BLaER1 treated with 17β-estradiol and CSF1 and Interleukin-3, amounts not matched to agents 10 nM and 100 nM (cell line): ENCODE measurements around the gene KLF17.

Source experiments
- H3K27ac ChIP-seq, 11 experiments: shearing (Covaris generic); formaldehyde crosslinking; 2 replicates each; pipeline ENCODE4 v1.8.1; 2022
- H3K27me3 ChIP-seq, 11 experiments: shearing (Covaris generic); formaldehyde crosslinking; 2 replicates each; pipeline ENCODE4 v1.8.1; 2022
- H3K36me3 ChIP-seq, 11 experiments: shearing (Covaris generic); formaldehyde crosslinking; 2 replicates each; pipeline ENCODE4 v1.8.1; 2022
- H3K4me1 ChIP-seq, 10 experiments: shearing (Covaris generic); formaldehyde crosslinking; 2 replicates each; pipeline ENCODE4 v1.8.1; 2022
- H3K4me2 ChIP-seq, 11 experiments: shearing (Covaris generic); formaldehyde crosslinking; 2 replicates each; pipeline ENCODE4 v1.8.1; 2022
- H3K4me3 ChIP-seq, 10 experiments: shearing (Covaris generic); formaldehyde crosslinking; 2 replicates each; pipeline ENCODE4 v1.8.1; 2022
- H3K9ac ChIP-seq, 11 experiments: shearing (Covaris generic); formaldehyde crosslinking; 2 replicates each; pipeline ENCODE4 v1.8.1; 2022
- H3K9me3 ChIP-seq, 11 experiments: shearing (Covaris generic); formaldehyde crosslinking; replicated peaks in 1 of 11; 2 replicates each; pipeline ENCODE4 v1.8.1; 2022
- H4K20me1 ChIP-seq, 11 experiments: shearing (Covaris generic); formaldehyde crosslinking; 2 replicates each; pipeline ENCODE4 v1.8.1; 2022
- Cebpa-rat ChIP-seq, 11 experiments: shearing (Covaris generic); IDR thresholded peaks; 2 replicates each; pipeline ENCODE4 v1.8.1; 2022

Gene KLF17

DNA sequence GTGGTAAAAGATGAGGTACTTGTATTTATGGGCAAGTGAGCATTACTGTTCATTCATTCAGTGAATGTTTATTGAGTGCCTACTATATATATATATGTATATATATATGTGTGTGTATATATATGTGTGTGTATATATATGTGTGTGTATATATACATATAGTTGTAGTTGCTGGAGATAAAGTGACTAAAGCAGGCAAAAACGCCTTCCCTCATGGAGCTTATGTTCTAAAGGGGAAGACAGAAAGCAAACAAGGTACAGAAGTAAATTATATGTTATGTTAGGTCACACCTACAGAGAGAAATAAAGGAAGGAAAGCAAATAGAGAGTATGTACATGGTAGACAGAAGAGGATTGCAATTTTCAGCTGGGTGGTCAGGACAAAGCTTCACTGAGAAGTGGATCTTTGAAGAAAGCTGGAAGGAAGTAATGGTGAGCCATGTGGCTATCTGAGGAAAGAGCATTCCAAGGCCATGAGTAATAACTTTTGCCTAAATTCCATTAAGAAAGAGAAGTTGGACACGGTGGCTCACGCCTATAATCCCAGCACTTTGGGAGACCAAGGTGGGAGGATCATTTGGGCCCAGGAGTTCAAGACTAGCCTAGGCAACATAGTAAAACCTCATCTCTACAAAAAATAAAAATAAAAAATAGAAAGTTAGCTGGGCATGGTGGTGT lies 33.5 kb upstream of the KLF17 start:
- no peak for TF ChIP-seq Cebpa-rat (IDR thresholded peaks at IDR 0.05)
- Histone ChIP-seq H4K20me1 (no peaks in the 10 kb centered on the region), H3K9me3 (no peaks in the 10 kb centered on the region), H3K9ac (no peak overlapping the region), H3K27me3 (no peaks in the 10 kb centered on the region), H3K4me1 (no peaks in the 10 kb centered on the region; a peak in 1 of 20 replicates), H3K36me3 (no peaks in the 10 kb centered on the region), H3K4me3 (no peak overlapping the region), H3K27ac (no peak overlapping the region), H3K4me2 (no peak overlapping the region)

GRCh38 chr1:44086692-44087474 lies 31.7 kb upstream of the KLF17 start:
- H3K9ac ChIP-seq: no peak overlapping the region
- TF ChIP-seq Cebpa-rat (IDR thresholded peaks at IDR 0.05): no peak
- no peaks in the 10 kb centered on the region; a peak in 1 of 20 replicates for H3K4me1 ChIP-seq
- H3K4me3 ChIP-seq: no peak overlapping the region
- H3K27ac ChIP-seq: no peak overlapping the region
- no peaks in the 10 kb centered on the region for H3K27me3 ChIP-seq
- no peaks in the 10 kb centered on the region for H4K20me1 ChIP-seq
- no peak overlapping the region for H3K4me2 ChIP-seq
- H3K9me3 ChIP-seq: no peaks in the 10 kb centered on the region
- no peaks in the 10 kb centered on the region for H3K36me3 ChIP-seq

DNA sequence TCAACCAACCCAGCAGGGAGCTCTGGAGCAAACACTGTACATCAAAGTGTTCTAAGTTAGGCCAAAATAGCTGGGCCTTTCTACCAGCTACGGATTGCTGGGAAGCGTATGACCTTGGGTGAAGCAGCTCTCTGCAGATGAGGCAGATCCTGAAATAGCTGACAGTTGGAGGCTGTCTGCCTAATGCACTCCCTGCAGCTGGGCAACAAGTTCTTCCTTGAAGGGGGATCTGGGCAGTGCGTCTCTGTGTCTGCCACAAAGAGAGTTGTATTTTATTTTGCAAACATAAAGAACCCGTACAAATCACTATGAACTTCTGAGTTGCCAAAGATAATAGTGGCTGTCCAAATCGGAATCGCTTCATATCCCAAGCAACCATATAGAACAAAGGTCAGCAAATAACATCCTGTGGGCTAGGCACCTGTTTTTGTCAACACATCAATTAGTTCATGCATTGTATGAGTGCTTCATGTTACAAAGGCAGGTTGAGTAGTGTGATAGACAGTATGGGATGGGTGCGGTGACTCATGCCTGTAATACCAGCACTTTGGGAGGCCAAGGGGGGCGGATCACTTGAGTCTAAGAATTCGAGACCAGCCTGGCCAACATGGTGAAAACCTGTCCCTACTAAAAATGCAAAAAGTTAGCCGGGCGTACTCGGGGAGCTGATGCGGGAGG lies 29.1 kb upstream of the KLF17 start:
- Histone ChIP-seq H3K27ac (no peak overlapping the region), H4K20me1 (no peaks in the 10 kb centered on the region), H3K4me3 (no peak overlapping the region)

GRCh38 chr1:44090429-44091252 lies 28.0 kb upstream of the KLF17 start:
- Histone ChIP-seq H3K4me1 (no peaks in the 10 kb centered on the region; a peak in 1 of 20 replicates), H3K4me3 (no peak overlapping the region), H4K20me1 (no peaks in the 10 kb centered on the region), H3K27me3 (no peaks in the 10 kb centered on the region), H3K27ac (no peak overlapping the region), H3K4me2 (no peak overlapping the region), H3K36me3 (no peaks in the 10 kb centered on the region), H3K9me3 (peaks cover 0 to 28% (median 16%) of the 10 kb centered on the region in 11 experiments; a peak in 15 of 22 replicates), H3K9ac (no peak overlapping the region)
- TF ChIP-seq Cebpa-rat (IDR thresholded peaks at IDR 0.05): no peak

More for the DNA sequence above, 29.1 kb upstream of the KLF17 start:
- peaks cover 0 to 16% (median 12%) of the 10 kb centered on the region in 11 experiments; a peak in 12 of 22 replicates for H3K9me3 ChIP-seq
- no peaks in the 10 kb centered on the region; a peak in 1 of 20 replicates for H3K4me1 ChIP-seq
- no peaks in the 10 kb centered on the region for H3K27me3 ChIP-seq
- H3K9ac ChIP-seq: no peak overlapping the region
- no peak for TF ChIP-seq Cebpa-rat (IDR thresholded peaks at IDR 0.05)
- no peaks in the 10 kb centered on the region for H3K36me3 ChIP-seq
- no peak overlapping the region for H3K4me2 ChIP-seq

DNA sequence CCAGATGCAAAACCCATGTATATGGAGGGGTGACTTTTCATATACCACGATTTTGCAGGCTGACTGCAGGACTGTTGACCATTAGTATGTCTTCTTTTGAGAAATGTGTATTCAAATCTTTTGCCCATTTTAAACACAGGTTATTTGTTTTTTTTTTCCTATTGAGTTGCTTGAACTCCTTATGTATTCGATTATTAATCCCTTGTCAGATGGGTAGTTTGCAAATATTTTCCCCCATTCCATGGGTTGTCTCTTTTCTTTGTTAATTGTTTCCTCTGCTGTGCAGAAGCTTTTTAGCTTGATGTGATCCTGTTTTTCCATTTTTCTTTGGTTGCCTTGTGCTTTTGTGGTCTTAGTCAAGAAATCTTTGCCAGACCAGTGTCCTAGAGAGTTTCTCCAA lies 24.6 kb upstream of the KLF17 start:
- Histone ChIP-seq H3K4me2 (no peak overlapping the region), H3K9me3 (peaks cover 11 to 39% (median 32%) of the 10 kb centered on the region in 11 experiments; a peak in 17 of 22 replicates), H3K4me1 (no peaks in the 10 kb centered on the region; a peak in 1 of 20 replicates), H3K4me3 (no peak overlapping the region), H3K27ac (no peak overlapping the region), H3K9ac (no peak overlapping the region), H3K36me3 (no peaks in the 10 kb centered on the region), H3K27me3 (no peaks in the 10 kb centered on the region), H4K20me1 (no peaks in the 10 kb centered on the region)
- TF ChIP-seq Cebpa-rat (IDR thresholded peaks at IDR 0.05): no peak

DNA sequence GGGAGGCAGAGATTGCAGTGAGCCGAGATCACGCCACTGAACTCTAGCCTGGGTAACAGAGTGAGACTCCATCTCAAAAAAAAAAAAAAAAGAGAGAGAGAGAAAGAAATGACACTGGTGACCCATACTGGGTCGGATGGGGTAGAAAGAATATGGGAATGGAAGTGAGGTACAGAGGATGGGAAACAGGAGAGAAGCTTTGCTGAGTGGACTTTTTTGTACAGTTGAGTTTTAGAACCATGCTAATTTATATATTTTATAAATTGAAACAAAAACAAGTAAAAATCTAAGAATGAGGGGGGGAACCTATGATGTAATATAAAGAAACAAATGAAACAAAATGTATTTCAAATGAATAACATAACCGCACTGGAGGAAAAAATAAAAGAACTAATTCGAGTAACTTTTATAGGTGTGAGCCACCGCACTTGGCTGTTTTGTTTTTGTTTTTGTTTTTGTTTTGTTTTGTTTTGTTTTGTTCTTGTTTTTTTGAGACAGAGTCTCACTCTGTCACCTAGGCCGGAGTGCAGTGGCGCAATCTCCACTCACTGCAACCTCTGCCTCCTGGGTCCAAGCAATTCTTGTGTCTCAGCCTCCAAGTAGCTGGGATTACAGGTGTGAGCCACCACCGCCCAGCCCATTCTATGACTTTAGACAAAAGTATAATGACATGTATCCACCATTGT lies 18.3 kb upstream of the KLF17 start:
- H3K27ac ChIP-seq: no peak overlapping the region

GRCh38 chr1:44101328-44101727 lies 17.3 kb upstream of the KLF17 start:
- Histone ChIP-seq H3K9ac (no peak overlapping the region), H3K36me3 (no peaks in the 10 kb centered on the region), H3K27me3 (no peaks in the 10 kb centered on the region), H3K4me1 (no peaks in the 10 kb centered on the region), H4K20me1 (no peaks in the 10 kb centered on the region), H3K4me3 (no peak overlapping the region), H3K27ac (no peak overlapping the region), H3K9me3 (peaks cover 4 to 15% (median 11%) of the 10 kb centered on the region in 11 experiments; a peak in 12 of 22 replicates), H3K4me2 (no peak overlapping the region)
- no peak for TF ChIP-seq Cebpa-rat (IDR thresholded peaks at IDR 0.05)

More for the DNA sequence above, 18.3 kb upstream of the KLF17 start:
- Histone ChIP-seq H3K4me3 (no peak overlapping the region), H3K36me3 (no peaks in the 10 kb centered on the region), H3K4me1 (no peaks in the 10 kb centered on the region), H3K27me3 (no peaks in the 10 kb centered on the region), H3K9me3 (peaks cover 9 to 23% (median 17%) of the 10 kb centered on the region in 11 experiments; a peak in 14 of 22 replicates), H3K4me2 (no peak overlapping the region), H4K20me1 (no peaks in the 10 kb centered on the region), H3K9ac (no peak overlapping the region)
- TF ChIP-seq Cebpa-rat (IDR thresholded peaks at IDR 0.05): no peak
